Measurements from ENCODE around the gene EPM2A.
"Not testable (repeated sequence)": the region's sequence is repeated elsewhere in the genome, so short reads cannot be mapped to it uniquely, and the experiment has no call there.

The EPM2A gene

DNA sequence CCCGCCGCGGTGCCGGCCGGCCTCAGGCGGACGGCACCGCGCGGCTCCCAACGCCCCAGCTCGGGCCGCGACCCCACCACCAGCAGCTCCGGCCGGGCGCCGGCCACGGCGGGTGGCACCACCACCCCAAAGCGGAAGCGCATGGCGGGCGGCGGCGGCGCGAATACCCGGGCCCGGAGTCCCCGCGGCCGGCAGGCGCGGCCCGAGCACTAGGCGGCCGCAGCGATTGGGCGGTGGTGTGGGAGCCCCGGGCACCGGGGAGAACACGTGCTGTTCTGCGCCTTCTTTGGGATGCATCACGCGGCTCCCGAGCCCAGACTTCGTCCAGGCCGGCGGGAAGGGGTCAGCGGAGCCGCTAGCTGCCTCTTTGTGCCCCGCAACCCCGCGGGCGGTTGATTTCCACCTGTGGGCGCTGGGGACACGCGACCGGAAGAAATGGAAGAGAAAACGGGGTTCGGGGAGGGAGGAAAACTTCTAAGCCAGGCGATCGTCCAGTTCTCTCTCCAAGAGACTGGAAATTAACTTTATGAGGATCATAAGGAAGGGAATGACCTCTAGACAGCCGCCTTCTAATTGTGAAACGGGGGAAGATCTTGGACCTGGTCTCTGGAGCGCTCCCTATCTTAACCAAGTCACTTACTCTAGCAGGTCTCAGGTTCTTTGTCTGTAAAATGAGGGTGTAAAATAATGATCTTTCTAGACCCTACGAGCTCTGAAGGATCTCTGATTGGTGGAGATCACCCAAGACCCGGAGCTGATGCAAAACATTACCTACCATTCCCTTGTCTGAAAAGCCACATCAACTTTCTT is at the start of gene EPM2A:
Gene EPM2A (minus strand): TSS at position 165 of the 810 bp plus-strand sequence. CDS start 22 bp downstream, at position 143.
- peak; percentile 84 for DNase-seq (ENCODE audit: low spot score)

DNA sequence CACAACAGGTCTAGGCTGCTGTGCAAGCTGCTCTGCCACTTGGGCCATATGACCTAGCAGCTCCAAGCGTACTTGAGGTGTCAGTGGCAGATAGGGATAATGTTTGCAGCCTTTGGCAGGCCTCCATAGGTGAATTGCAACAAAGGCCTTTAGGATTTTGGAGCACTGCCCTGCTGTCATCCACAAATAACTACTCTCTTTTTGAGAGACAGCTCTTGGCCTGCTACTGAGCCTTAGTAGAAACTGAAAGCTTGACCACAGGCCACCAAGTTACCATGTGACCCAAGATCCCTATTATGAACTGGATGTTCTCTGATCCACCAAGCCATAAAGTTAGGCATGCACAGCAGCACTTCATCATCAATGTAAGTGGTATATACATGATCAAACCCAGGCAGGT is 49.4 kb upstream of the EPM2A start:
- no peak for DNase-seq (ENCODE audit: low spot score)

DNA sequence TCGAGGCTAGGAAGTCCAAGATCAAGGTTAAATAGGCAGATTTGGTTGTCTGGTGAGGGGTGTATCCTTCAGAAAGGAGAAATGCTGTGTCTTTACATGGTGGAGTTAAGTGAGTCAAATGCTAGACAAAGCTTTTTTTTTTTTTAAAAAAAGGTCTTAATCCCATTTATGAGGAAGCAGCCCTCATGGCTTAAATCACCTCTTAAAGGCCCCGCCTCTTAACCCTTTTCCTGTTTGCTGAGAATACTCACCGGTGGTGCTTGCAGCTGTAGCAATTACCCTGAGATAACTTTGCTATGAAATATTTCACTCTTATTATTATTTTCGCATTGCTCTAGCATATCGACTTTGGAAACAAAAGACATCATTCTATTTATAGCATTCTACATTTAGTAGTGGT is 48.5 kb upstream of the EPM2A start:
- no peak for DNase-seq (ENCODE audit: low spot score)

DNA sequence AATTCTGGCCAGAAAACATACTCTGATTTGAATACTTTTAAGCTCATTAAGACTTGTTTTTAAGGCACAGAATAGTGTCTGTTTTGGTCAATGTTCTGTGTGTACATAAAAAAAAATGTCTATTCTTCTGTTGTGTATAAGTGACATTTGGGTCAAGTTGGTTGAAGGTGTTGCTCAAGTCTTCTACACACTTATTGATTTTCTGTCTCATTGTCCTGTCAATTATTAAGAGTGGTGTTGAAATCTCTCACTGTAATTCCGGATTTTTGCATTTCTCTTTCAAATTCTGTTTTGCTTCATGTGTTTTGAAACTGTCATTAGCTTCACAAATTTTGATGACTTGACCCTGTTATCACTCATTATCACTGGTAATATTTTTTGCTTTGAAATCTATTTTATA is 37.5 kb upstream of the EPM2A start:
- DNase-seq (ENCODE audit: low spot score), result no peak

DNA sequence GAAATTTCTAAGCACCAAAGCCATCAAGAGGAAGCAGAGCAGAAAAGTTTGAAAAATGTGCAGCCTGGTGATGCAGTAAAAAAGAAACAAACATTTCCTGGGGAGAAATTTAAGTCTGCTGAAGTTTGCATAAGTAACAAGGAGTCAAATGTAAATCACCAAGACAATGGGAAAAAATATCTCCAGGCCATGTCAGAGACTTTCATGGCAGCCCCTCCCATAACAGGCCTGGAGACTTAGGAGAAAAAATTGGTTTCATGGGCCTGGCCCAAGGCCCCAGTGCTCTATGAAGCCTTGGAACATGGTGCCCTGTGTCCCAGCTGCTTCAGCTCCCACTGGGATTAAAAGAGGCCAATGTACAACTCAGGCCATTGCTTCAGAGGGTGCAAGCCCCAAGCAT is 30.1 kb upstream of the EPM2A start:
- no peak for DNase-seq (ENCODE audit: low spot score)

DNA sequence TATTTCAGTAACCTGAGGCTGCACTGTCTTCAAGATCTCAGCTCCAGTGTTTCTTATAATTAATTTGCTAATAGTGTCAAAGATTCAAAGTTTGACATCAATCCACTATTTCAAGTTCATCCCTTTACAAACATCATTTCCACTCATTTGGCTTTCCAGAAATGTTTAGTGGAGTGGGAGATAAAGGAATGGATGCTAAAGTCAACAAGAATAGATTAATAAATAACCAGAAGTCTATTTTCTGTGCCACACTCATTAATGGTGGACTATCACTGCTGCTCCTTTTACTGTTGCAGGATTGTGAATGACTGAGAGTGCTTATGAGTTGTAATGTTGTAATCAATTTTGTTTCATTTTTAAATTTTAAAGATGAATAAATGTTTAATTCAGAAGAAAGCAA is 28.4 kb upstream of the EPM2A start:
- DNase-seq (ENCODE audit: low spot score), result no peak

DNA sequence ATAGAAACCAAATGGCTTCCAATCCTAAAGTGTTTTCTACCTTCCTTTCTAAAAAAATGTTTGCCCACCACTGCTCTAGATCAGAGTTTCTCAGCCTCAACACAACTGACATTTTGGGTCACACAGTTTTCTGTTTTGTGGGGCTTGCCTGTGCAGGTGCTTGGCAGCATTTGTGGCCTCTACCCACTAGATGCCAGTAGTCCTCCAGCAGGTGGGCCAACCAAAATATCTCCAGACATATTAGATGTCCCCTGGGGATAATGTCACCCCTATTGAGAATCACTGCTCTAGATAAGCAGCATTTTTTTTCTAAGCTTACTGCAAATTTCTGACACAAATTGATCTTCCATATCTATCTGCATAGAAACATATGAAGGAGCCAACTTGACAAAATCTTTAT is 26.3 kb upstream of the EPM2A start:
- DNase-seq (ENCODE audit: low spot score), result no peak

DNA sequence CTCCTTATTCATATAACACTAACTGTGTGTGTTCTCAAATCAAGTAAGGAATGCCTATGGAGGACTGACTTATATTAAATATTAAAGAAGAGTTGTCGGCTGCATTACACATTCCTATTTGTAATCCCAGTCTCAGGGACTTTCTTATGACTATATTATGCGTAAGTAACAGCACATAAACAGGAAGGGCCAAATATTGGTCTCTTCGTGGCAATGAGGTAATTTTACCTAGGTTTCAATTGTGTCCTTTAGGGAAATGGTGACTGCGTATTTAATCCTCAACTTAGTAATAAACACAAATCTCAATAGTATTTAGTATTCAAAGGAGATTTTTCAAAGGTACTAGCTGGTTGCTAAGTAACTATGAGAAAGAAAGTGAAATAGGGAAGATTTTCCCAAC is 22.8 kb upstream of the EPM2A start:
- DNase-seq (ENCODE audit: low spot score), result no peak

DNA sequence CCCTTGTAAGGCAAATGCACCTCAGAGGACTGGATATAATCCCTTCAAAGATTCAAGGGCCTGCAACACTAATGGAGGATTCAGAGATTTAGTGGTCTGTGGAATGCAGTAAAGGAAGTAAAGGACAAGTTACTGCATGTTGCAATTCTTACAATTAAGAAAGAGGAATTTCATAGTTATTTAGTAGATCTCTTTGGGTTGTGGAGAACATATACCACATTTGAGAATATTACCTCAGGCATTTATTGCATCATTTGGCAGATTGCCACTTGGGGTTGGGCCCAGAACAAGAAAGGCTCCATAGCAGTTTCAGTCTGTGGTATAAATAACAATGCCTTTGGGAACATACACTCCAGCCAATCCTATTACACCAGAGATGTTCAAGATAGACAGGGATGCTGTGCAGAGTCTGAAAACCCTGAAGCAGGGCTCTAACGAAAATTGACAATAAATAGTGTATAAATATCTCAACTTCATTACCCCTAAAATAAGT is 20.9 kb upstream of the EPM2A start:
- DNase-seq (ENCODE audit: low spot score), result no peak

DNA sequence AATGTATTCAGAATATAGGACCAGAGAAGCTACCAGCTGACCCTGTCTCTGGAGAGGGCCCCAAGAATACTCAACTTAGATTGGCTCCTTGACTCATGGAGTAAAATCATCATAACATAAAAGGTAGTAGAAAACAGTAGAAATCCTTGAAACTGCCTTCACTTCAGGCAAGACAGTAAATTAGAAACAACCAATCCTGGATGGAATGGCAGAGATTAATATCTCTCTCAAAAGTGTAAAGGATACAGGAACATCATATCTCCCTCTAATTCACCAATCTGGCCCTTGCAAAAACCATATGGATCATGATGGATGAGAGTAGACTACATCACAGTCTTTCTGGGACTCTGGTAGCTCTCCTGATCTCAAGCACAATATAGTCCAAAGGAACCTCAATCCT is 20.4 kb upstream of the EPM2A start:
- DNase-seq (ENCODE audit: low spot score), result no peak

DNA sequence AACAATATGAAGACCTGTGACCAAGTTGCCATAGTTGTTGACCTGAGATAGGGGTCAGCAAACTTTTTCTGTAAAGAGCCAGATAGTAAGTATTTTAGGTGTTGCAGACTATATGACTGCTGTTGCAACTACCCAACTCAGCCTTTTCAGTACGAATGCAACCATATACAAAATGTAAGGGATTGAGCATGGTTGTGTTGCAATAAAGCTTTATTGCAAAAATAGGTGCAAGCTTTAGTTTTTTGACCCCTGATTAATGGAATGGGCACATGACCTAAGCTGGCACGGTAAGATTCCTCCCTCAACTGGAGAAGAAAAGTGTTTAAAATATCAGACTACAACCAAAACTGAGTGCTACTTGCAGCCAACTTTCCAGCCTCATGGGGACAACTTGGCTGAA is 17.3 kb upstream of the EPM2A start:
- no peak for DNase-seq (ENCODE audit: low spot score)

DNA sequence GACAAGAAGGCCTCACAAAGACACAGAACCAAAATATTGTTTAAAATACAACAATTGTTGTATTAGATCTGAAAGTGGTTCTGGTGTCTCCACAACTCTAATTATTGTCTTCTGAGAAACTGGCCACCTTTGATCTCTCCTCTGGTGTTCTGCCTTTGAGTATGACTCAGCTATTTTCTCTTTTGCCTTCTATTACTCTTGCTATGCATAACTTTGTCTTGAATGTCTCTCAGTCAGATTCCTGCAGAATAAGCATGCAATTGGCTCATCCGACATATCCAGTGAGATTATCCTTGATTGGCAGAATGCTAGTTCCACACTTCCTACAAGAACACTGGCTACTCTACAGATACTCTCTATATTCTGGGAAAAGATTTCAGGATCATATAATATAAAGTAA is 14.3 kb upstream of the EPM2A start:
- no peak for DNase-seq (ENCODE audit: low spot score)

DNA sequence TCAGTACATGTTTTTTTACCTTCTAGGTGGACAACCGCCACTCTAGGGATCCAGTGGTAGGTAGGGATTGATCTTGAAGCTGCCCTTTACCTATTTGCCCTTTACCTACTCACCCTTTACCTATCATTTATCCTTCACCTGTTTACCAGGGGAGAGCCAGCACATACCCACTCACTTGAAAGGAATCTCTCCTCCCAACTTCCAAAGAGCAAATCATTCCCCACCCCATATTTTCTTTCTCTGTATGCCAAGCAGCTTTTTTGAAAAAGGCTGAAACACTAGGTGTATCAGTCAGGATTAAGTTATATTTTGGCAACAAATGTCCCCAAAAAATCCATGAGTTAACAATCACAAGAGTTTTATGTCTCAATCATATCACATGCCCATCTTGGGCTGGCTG is 10.5 kb upstream of the EPM2A start:
- no peak for DNase-seq (ENCODE audit: low spot score)

DNA sequence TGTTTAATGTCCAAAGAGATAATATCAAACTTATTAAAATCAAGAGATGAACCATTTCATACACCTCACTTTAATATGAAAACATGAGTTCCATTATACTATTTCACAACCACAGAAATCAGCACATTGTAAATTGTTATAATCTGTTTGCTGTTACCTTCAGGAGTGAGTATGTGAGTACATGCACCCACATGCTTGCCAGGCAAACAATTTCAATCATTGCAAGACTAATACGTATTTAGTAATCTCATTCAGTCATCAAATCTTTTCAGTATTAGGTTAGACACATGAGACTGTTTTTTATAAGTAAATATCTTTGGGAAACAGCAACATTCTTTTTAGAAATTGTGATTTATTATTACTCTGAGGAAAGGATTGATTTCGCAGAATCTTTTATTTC is 9.3 kb upstream of the EPM2A start:
- DNase-seq (ENCODE audit: low spot score), result no peak

DNA sequence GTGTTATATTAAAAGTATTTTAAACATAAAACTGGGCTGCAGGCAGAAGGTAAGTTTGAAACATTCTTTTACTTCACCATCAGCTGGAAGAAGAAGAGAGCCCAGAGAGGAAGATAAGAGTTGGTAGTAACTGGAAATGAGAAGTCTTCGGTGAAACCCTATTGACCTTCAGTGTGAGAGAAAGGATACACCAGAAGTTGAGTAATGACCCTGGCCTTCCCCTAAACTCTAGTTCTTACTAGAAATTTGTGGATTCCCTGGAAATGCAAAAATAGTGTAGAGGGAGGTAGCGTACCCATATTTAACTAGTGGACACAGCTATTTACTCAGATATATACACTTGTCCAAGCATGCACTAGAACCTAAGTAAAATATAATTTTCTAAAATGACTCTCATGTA is 8.0 kb upstream of the EPM2A start:
- DNase-seq (ENCODE audit: low spot score), result no peak

DNA sequence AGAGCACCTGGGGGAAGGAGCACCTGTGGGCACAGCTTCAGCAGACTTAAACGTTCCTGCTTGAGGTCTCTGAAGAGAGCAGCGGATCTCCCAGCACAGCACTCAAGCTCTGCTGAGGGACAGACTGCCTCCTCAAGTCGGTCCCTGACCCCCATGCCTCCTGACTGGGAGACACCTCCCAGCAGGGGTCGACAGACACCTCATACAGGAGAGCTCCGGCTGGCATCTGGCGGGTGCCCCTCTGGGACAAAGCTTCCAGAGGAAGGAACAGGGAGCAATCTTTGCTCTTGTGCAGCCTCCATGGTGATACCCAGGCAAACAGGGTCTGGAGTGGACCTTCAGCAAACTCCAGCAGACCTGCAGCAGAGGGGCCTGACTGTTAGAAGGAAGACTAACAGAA is 7.2 kb upstream of the EPM2A start:
- not testable (repeated sequence) for DNase-seq (ENCODE audit: low spot score)

DNA sequence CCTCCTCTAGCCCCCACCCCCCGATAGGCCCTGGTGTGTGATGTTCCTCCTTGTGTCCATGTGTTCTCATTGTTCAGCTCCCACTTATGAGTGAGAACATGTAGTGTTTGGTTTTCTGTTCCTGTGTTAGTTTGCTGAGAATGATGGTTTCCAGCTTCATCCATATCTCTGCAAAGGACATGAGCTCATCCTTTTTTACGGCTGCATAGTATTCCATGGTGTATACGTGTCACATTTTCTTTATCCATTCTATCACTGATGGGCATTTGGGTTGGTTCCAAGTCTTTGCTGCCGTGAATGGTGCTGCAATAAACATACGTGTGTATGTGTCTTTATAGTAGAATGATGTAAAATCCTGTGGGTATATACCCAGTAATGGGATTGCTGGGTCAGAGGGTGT is 4.4 kb upstream of the EPM2A start:
- not testable (repeated sequence) for DNase-seq (ENCODE audit: low spot score)

DNA sequence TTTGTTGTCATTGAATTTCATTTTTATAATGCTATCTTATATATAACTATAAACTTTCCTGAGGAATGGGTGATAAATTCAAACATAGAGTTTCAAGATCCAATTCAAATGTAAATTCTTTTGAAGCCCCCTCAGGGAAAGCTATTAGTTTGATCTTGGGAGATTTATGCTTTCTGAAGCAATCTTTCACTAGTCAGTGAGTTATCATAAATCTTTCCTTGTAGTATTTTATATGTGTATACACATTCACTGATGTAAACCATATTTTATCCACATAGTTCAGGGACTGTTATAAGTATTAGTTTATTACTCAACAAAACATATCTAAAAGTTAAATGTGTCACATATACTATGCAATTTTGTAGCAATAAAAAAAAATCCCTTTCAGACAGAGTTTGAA is 2.9 kb upstream of the EPM2A start:
- DNase-seq (ENCODE audit: low spot score), result no peak

DNA sequence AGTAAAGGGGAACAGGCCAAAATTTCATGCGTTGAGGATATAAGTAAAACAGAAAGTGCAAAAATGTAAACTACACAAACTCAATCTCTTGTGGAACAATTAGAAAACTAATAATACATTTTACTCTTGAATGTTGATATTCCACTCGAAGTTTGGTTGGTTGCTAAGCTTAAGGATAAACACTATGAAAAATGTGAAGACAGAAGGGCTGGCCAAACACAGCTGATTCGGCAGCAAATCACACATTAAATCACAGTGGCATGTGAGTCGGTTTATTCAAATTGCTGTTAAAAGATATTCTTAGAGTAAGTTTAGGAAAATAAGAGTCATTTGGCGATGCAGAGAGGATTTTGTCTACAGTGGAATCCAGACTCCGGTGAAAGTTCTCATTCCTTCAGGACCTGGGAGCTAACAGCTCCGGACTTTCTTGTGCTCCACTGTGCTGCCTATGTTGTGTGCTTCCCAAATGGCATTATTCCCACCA is 1.4 kb upstream of the EPM2A start:
- no peak for DNase-seq (ENCODE audit: low spot score)

DNA sequence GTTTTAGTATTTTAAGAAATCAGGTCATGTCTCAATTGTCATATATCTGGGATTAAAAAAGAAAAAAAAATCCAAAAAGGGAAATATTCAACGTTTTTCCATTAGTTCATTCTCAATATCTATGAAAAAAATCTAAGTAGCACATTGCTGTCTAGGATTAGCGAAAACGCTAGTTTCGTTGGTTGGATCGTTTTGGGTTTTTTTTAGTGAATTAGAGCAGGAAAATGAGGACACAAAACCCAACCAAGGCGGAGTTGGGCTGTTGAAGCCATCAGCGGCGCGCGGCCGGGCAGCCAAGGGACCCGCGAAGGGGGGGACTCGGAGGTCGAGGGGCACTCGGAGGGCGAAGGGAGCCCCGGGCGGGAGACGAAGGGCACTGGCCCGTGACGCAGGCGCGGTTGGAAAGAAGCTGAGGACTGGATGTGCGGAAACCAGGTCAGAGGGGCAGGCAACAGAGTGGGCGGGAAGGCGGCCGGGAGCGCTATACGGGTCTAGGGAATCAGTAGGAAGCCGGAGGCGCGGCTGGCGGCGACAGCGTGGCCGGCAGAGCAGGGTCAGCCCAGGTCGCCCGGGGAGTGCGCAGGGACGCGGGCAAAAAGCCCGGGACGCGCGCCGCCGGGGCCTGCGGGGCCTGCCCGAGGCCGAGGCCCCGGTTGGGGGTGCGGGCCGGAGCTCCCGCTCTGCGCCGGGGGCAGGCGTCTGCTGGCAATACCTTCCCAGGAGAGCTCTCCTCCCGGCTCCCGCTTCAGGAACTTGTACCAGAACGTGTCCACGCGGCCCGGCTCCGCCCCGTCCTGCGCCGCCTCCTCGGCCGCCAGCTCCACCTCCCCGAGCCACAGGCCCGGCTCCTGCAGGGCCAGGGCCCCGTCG is 599 bp downstream of the EPM2A start:
- DNase-seq (ENCODE audit: low spot score), result peak; percentile 87

DNA sequence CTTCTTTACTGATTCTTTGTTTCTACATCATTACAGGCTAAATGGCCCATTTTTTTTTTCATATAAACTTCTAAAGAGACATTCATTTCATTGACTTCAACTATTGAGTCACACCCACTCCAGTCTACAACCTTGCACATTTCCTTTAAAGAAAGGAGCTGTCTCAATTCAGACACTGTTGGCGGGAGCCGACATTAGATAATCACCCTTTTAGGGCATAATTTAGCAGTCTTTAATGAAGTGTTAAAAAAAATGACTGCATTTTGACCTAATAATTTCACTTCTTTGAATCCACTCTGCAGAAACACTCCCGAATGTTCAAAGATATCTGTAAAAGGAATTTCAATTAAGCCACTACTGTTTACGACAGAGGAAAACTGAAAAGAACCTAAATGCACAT is 1.5 kb downstream of the EPM2A start:
- no peak for DNase-seq (ENCODE audit: low spot score)

DNA sequence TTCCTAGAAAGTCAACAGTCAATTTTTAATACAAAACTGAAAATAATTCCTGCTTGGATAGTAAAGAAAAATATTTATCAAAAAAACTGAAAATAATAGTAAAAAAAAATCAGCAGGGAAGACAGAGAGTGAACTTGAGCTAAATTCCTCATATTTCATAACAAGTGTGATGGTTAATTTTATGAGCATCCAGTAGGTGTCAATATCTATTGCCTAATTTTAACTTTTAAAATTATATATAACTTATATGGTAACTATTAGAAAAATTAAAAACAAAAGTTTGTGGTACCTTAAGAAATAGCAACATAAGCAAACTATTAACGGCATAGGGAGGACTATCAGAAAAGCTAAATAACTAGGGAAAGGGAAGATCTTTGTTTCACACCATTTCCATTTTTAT is 2.1 kb downstream of the EPM2A start:
- no peak for DNase-seq (ENCODE audit: low spot score)

DNA sequence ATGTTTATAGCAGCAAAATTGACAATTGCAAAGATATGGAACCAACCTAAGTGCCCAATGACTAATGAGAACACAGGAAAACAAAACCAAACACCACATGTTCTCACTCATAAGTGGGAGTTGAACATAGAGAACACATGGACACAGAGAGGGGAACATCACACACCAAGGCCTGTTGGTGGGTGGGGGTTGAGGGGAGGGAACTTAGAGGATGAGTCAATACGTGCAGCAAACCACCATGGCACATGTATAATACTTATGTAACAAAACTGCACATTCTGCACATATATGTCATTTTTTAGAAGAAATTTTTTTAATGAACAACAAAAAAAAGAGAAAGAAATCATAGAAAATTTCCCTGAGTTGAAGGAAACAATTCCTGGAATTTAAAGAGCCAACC is 3.9 kb downstream of the EPM2A start:
- DNase-seq (ENCODE audit: low spot score), result no peak

All from iPS-NIHi11 (cell line).